ENCODE data around the gene KRT82. TPM values are rescaled to one million over a fixed set of nuclear protein-coding genes. Genes with fewer than 3 reads are reported as not detected.

KRT82 gene
- total and polyA plus RNA-seq, 2 of the 8 experiments (the other 6 are each of a cell fraction or from before 2014, with no cell fraction given) = not detected

GRCh38 chr12:52399756-52400155, 6.4 kb downstream of the KRT82 start:
- H4K20me1 ChIP-seq (replicated peaks in 1 of 2; ENCODE audit: control insufficient read depth in 1 of 2, insufficient read depth in 2 of 2, low read length in 2 of 2) = no peaks in the 10 kb centered on the region
- H3K14ac ChIP-seq (ENCODE audit: insufficient read length) = no peak overlapping the region
- no peak for DNase-seq (ENCODE audit: low read depth in 1 of 2, low spot score in 2 of 2)
- no peak overlapping the region for H3K9ac ChIP-seq (replicated peaks in 1 of 4; ENCODE audit: extremely low read depth in 1 of 4, low read depth in 3 of 4, low read length in 3 of 4)
- H2BK5ac ChIP-seq (ENCODE audit: low read depth, low read length) = no peak overlapping the region
- peaks cover 0 to 5% (median under 1%) of the 10 kb centered on the region in 4 experiments; a peak in 2 of 7 replicates for H3K4me1 ChIP-seq (replicated peaks in 1 of 4; ENCODE audit: control insufficient read depth in 3 of 4, insufficient read depth in 4 of 4, low read length in 3 of 4)
- no peak overlapping the region for H2AFZ ChIP-seq (ENCODE audit: low read length)
- WGBS, 2 experiments (ENCODE audit: extremely low coverage in 1 of 2, insufficient coverage in 1 of 2, insufficient read length in 1 of 2, insufficient replicate concordance in 2 of 2, low coverage in 1 of 2, low lambda C conversion rate in 2 of 2, missing lambda C conversion rate in 1 of 2) = 89% methylated on average over 16 of the region's 16 CpGs; no CpG with 5 or more reads in 1 of the 2 experiments
- POLR2A ChIA-PET (ENCODE audit: partially characterized antibody) = no interaction called here
- H3K4ac ChIP-seq (replicated peaks; ENCODE audit: insufficient read length, low read depth, low read length) = no peak overlapping the region
- no peaks in the 10 kb centered on the region for H3K79me2 ChIP-seq (ENCODE audit: control insufficient read depth in 1 of 2, insufficient read depth in 2 of 2, low read length in 2 of 2)
- H3K4me2 ChIP-seq (ENCODE audit: insufficient read depth in 1 of 2, low read depth in 2 of 2, low read length in 2 of 2) = no peak overlapping the region
- no peaks in the 10 kb centered on the region for H3K9me3 ChIP-seq (ENCODE audit: insufficient read depth in 2 of 2, low read depth in 1 of 2, low read length in 1 of 2)
- no peak overlapping the region for H3K23ac ChIP-seq (ENCODE audit: insufficient read length)
- no peak overlapping the region for H4K91ac ChIP-seq (replicated peaks; ENCODE audit: insufficient read length, low read length)
- no peak overlapping the region for H3K18ac ChIP-seq (ENCODE audit: extremely low read depth, low read length)
- no peaks in the 10 kb centered on the region for H3K36me3 ChIP-seq (ENCODE audit: control insufficient read depth in 2 of 4, insufficient read depth in 4 of 4, low read length in 3 of 4)
- H2AK5ac ChIP-seq (ENCODE audit: low read depth, low read length) = no peak overlapping the region
- H3K27ac ChIP-seq (ENCODE audit: low read depth, low read length) = no peak overlapping the region
- CTCF ChIA-PET (ENCODE audit: partially characterized antibody) = interaction anchor here (0.9 to 11.3 kb wide), 11 partner anchors 9 to 479 kb away, joined by 3 to 112 read pairs (median 3); partner anchors contain the start of genes KRT71 and KRT85
- H3K23me2 ChIP-seq (ENCODE audit: low read depth, low read length) = peaks cover 3% of the 10 kb centered on the region; the same call in 1 of the 2 replicates
- H4K5ac ChIP-seq (ENCODE audit: insufficient read length, low read depth, low read length) = no peak overlapping the region
- no peak overlapping the region for H2BK20ac ChIP-seq (ENCODE audit: low read length)
- H3K27me3 ChIP-seq (replicated peaks in 1 of 4; ENCODE audit: control insufficient read depth in 3 of 4, extremely low read depth in 1 of 4, insufficient read depth in 3 of 4, low read length in 3 of 4) = peaks cover 0 to 4% (median 0%) of the 10 kb centered on the region in 4 experiments; a peak in 2 of 7 replicates
- H4K8ac ChIP-seq (ENCODE audit: extremely low read depth, insufficient read depth, low read length) = no peak overlapping the region
- H2BK120ac ChIP-seq (replicated peaks; ENCODE audit: low read depth, low read length) = no peak overlapping the region
- FAIRE-seq = no peak
- no peak overlapping the region for H2BK12ac ChIP-seq (ENCODE audit: low read depth, low read length)
- H3K56ac ChIP-seq (replicated peaks; ENCODE audit: insufficient read length, low read depth, low read length) = no peak overlapping the region
- H3K4me3 ChIP-seq (ENCODE audit: extremely low read depth in 1 of 4, insufficient read depth in 2 of 4, low read depth in 3 of 4, low read length in 4 of 4) = no peak overlapping the region
- H2BK15ac ChIP-seq (ENCODE audit: low read length) = no peak overlapping the region
- no peaks in the 10 kb centered on the region for H3K79me1 ChIP-seq (ENCODE audit: low read depth, low read length)
- no peak for TF ChIP-seq ZNF274 (IDR thresholded peaks at IDR 0.05; ENCODE audit: borderline replicate concordance, extremely low read depth, low read length)
- no peak for TF ChIP-seq BACH1 (IDR thresholded peaks at IDR 0.05; ENCODE audit: low read length)
- TF ChIP-seq PHF8 (conservative IDR thresholded peaks at IDR 0.05; ENCODE audit: low read depth, low read length) = no peak
- no peak for TF ChIP-seq CBX5 (IDR thresholded peaks at IDR 0.05; ENCODE audit: low read depth, low read length)
- TF ChIP-seq NRF1 (IDR thresholded peaks at IDR 0.05; ENCODE audit: low read depth, low read length) = no peak
- no peak for TF ChIP-seq MAFK (IDR thresholded peaks at IDR 0.05; ENCODE audit: low read depth, low read length)
- TF ChIP-seq GABPA (IDR thresholded peaks at IDR 0.05; ENCODE audit: borderline replicate concordance, insufficient read depth, low read length) = no peak
